HG02623 (cell line): ENCODE data around the gene DLGAP4.

ENCODE experiments used
- ATAC-seq: cut with Tn5 transposase; IDR thresholded peaks from one replicate; pipeline ENCODE4 v1.9.1; 2021; ENCODE audit warnings: moderate library complexity; ENCODE audit not compliant: unreplicated experiment

DLGAP4 gene, protein sequence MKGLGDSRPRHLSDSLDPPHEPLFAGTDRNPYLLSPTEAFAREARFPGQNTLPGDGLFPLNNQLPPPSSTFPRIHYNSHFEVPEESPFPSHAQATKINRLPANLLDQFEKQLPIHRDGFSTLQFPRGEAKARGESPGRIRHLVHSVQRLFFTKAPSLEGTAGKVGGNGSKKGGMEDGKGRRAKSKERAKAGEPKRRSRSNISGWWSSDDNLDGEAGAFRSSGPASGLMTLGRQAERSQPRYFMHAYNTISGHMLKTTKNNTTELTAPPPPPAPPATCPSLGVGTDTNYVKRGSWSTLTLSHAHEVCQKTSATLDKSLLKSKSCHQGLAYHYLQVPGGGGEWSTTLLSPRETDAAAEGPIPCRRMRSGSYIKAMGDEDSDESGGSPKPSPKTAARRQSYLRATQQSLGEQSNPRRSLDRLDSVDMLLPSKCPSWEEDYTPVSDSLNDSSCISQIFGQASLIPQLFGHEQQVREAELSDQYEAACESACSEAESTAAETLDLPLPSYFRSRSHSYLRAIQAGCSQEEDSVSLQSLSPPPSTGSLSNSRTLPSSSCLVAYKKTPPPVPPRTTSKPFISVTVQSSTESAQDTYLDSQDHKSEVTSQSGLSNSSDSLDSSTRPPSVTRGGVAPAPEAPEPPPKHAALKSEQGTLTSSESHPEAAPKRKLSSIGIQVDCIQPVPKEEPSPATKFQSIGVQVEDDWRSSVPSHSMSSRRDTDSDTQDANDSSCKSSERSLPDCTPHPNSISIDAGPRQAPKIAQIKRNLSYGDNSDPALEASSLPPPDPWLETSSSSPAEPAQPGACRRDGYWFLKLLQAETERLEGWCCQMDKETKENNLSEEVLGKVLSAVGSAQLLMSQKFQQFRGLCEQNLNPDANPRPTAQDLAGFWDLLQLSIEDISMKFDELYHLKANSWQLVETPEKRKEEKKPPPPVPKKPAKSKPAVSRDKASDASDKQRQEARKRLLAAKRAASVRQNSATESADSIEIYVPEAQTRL

DNA sequence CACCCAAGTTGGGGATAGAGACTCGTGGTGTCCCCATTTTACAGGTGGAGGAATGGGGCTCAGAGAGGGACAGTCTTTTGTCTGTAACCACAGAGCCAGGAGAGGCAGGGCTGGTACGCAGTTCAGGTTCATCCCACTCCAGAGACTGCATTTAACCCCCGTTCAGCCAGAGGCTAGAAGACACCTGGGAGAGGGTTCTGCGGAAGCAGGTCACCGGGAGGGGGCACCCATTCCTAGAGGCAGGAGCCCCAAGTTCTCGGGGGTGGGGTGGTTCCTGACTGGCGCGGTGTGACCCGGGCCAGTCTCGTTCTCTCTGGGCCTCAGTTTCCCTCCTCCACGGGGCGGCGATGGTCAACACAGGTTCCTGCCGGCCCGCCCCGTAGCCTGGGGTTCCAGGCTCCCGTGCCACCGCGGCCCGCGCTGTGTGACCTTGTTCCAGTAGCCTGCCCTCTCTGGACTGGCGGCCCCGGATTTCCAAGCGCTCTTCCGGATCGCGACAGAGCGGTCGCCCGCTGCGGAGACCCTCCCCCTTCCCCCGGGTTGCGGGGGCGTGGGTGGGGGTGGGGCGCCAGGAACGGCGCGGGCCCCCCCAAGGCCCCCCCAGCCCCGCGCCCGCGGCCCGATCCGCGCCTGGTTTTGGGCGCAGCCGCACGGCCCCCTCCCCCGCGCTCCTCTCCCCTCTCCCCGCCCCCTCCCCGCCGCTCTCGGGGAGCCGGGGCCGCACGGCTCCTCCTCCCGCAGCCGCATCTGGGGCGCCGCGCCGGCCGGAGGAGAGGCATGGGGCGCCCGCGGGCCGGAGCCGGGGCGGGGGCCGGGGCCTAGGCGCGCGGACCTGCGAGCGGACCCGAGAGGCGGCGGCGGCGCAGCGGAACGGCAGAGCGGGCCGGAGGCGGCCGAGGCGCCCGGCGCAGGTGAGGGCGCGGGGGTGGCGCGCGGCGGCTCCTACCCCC is at the start of gene DLGAP4:
DLGAP4 (plus strand) TSS at position 738 of the 950 bp plus-strand sequence. CDS start 125,379 bp downstream, outside the sequence.
- ATAC-seq = no peak

- no peak for ATAC-seq
Measured at GRCh38 chr20:36259177-36260061, 46.7 kb upstream of the DLGAP4 start.

DNA sequence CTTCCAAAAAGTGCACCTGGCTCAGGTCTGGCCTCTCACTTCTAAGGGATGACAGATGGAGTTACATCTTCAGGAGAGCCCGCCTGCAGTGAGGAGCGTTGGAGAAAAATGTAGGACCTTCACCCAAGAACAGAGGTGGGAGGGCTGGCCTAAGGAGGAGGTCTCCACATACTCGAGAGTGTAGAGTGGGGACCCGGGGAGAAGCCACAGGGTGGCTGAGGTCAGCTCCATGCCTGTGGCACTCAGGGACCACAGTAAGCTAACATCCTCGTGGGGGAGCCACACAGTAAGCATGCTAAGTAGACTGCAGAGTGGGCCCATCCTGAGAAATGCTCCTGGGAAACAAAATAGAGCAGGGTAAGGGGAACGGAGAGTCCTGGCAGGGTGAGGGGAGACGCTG is 45.8 kb upstream of the DLGAP4 start:
- ATAC-seq = no peak

DNA sequence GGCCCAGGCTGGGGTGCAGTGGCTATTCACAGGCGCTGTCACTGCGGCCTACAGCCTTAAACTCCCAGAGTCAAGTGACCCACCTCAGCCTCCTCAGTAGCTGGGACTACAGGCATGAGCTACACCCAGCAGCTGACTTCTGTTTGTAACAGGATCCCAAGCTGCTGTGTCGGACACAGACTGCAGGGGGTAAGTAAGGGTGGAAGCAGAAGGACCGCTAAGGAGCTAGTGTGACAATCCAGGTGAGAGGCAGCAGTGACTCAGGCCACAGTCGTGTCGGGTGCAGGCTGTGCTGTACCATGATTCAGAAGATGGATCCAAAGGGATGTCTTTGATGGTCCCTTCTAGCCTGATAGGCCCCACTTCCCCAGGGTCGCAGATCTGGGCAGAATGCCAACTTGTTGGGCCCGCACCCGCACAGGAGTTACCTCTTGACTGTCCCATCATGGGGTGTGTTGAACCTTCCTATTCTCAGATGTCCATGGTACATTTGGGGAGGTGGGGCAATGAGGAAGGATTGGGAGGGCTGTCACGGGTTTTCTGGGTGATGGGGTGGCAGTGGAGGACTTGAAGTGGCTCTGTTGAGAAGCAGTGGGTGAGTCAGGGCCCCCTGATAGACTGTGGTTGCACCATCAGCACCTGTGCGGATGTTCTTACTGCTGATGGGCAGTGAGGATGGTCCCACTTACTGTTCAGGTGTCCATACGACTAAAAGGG is 44.6 kb upstream of the DLGAP4 start:
- ATAC-seq = no peak

- ATAC-seq = no peak
Measured at GRCh38 chr20:36262440-36262839, 43.7 kb upstream of the DLGAP4 start.

DNA sequence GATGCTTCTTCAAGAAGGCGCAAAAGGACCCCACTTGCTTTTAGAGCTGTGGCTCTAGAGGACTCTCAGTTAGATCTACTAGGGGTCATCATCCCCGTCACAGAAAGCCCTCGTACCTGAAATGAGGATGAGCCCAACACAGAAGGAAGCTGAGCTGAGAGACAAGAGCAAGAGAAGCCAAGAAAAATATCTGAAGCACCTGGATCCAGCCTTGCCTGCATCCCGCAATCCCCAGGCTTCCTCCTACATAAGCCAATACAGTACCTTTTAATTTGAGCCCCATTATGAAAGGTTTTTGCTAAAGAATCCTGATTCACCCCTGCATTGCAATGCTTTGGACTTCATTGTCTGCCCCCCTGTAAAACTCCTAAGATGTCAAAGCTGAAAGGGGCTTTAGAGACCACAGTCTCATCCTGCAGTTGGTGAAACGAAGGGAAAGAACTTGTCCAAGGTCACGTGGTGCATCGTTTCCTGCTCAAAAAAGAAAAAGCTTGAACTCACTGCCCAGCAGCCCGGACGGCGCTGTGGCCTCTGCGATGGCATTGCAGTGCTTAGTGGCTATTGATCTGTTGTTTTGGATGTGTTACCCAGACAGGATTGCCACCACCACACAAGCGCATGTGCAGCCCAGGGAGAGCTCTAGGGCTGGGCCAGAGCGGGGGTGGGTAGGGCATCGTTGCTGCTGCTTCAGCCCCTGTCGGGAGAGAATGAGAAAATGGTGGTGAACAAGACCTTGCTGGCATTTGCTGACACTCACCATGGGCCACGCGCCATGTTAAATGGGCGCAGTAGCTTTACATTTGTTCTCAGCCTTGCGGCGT is 41.5 kb upstream of the DLGAP4 start:
- no peak for ATAC-seq

- no peak for ATAC-seq
Measured at GRCh38 chr20:36266189-36266588, 40.0 kb upstream of the DLGAP4 start.

GRCh38 chr20:36267605-36268381 is 38.3 kb upstream of the DLGAP4 start:
- ATAC-seq = no peak

DNA sequence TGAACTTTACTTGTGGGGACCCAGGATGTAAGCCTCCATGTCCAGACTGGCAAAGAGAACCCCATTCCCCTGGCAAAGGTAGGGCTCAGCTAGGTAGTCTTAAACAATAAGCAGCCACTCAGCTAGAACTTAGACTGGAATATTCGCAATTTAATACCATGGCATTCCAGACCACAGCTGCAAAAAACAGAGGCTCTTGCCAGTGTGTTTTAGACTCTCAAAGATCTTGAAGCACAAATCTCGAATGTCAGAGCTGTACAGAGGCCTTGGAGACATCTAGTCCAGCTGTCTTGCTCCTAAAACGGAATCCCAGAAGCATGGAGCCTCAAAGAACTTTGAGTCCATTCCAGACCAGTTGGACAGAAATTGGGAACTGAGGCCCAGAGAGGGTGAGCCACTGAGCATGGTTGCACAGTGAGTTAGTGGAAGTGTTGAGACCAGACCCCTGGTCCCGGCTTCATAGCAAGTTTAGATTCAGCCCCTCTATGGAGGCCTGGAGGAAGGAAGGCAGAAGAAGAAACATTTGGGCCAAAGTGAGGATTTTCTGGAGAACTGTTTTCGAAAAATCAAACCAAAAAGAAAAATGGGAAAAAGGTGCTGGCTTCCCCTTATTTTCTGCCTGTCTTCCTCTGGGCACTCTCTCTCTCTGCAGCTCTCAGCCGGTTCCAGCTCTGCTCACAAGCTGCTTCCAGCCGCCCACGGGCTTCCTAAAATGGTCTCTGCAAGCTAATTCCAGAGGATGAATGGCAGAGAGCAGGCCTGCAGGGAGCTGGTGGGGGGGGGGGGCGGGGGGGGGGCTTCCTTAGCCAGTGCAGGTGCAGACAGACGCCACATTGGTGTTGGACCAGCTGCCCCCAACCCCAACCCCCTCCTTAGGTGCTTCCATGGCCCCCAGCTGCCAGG is 37.4 kb upstream of the DLGAP4 start:
- no peak for ATAC-seq

- no peak for ATAC-seq
Measured at GRCh38 chr20:36269507-36269906, 36.6 kb upstream of the DLGAP4 start.

DNA sequence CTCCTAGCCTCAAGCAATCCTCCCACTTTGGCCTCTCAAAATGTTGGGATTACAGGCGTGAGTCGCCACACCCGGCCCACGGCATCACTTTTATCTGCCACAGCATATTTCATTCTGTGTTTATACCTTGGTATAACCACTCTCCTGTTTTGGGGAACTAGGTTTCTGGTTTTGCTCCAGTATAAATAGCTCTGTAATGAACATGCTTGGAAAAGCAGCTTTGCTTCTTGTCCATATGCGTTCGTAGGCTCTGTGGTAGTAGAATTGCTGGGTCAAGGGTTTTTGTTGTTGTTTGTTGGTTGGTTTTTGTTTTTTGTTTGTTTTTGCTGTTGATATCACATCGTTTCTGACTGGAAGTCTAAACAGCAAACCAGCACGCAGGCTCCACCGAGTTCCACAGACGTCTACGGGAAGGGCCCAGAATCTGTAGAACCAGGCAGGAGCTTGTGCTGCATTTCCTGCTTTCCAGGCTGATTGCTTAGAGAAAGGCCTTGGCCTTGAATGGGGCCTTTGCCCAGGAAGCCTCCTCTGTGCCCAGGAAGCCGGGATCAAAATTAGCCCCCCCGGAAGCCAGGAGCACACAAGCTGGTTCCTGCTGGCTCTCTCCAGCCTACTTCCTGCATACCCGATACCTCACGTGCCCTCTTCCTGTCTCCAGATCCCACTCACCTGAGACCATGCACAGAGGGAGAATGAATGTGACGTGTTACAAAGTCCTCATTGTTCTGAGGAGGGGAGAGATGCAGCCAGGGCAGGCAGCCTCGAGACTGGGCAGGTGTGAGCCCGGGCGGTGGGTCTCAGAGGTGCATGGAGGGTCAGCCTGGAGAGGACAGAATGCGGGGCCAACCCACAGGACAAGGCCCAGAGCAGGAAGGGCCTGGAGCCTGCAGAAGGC is 35.1 kb upstream of the DLGAP4 start:
- no peak for ATAC-seq

DNA sequence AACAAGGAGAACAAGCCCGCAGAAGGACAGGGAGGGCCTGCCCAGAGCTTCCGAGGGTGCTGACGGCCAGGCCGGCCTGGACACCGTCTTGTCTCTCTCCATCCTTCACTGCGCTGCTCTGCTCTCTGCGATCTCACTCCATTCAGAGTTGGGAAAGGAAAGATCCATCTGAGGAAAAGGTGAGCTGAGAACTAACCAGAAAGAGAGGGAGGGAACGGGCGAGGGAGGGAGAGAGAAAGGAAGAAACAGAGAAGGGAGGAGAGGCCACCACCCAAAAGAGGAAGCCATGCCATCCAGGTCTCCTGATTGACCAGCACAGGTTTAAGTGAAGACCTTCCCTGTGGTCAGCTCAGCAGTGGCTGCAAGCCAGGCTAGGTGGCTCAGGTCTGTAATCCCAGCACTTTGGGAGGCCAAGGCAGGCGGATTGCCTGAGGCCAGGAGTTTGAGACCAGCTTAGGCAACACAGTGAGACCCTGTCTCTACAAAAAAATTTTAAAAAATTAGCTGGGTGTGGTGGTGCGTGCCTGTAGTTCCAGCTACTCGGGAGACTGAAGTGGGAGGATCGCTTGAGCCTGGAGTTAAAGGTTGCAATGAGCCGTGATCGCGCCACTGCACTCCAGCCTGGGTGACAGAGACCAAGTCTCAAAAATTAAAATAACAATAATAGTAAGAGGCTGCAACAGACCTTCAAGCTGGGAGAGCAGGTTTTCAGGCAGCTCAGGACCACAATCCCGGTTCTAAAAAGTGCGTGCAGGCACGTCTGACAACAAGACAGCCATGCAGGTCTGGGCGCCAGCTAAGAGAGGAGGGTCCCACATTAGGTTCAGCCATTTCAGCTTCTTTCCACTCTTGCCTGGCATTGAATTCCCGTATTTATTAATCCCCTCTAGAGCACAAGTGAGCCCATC is 34.2 kb upstream of the DLGAP4 start:
- no peak for ATAC-seq

DNA sequence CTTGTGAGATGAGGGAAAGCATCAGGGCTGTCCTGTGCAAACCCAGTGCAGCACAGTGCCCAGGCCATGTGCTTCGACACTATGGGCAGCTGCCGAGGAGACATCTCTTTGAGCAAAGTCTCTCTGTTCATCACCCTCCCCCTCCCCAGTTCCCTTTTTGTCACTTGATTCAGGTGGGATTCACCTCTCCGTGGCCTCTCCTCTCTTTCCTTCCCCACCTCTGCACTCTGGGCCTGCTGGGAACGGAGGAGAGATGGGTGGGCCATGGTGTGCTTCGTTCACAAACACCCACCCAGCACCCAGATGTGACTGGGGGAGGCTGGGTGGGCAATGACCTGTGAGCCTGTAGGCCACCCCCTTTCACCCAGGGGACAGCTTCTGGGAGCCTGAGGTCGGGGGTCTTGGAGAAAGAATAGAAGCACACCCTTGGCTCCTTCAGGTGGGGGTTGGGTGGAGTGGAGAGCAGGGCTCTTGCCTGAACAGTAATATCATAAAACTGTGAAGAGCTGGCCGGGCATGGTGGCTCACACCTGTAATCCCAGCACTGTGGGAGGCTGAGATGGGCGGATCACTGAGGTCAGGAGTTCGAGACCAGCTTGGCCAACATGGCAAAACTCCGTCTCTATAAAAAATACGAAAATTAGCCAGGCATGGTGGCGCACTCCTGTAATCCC is 33.5 kb upstream of the DLGAP4 start:
- ATAC-seq = no peak
